AG04450 (cell line): ENCODE results near the gene MCL1. TPM values are rescaled to one million over a fixed set of nuclear protein-coding genes. Genes with fewer than 3 reads are reported as not detected.

Experiments
- CTCF ChIA-PET: fragments of 300-600, 350-600 bp; formaldehyde crosslinking; extraction: SDS; loops from one replicate; lab custom pipeline; 2022; ENCODE audit warnings: antibody characterized with exemption, inconsistent platforms; lab: Charles Lee
- POLR2A ChIA-PET: fragments of 350-600 bp; formaldehyde crosslinking; extraction: SDS; loops from one replicate; lab custom pipeline; 2021; ENCODE audit warnings: antibody characterized with exemption, inconsistent platforms; lab: Yijun Ruan, JAX
- DNase-seq: peaks from one replicate; pipeline ENCODE4 v3.0.0-alpha.2; 2011; ENCODE audit warnings: low read depth, low spot score
- H3K27ac ChIP-seq: one replicate; pipeline ENCODE4 v1.5.1; 2012; ENCODE audit warnings: low read depth, low read length, control low read depth
- H3K27me3 ChIP-seq: one replicate; pipeline ENCODE4 v1.6.0; 2012; ENCODE audit warnings: low read length; ENCODE audit not compliant: control insufficient read depth, insufficient read depth
- H3K4me3 ChIP-seq: 2 replicates; pipeline ENCODE4 v1.5.1; 2011; ENCODE audit warnings: mild to moderate bottlenecking, low read depth, low read length, control low read depth
- H3K9me3 ChIP-seq: 2 replicates; pipeline ENCODE4 v1.5.1; 2012; ENCODE audit warnings: low read length; ENCODE audit not compliant: control insufficient read depth, insufficient read depth
- polyA plus RNA-seq: library from polyadenylated mRNA; depleted of rRNA; stranded (reverse); fragments of >200 nt; gene quantifications from 2 replicates; pipeline ENCODE4 v1.2.3, GENCODE V29; 2011
- TF ChIP-seq, protein P1 (sequence below): IDR thresholded peaks from 2 replicates; pipeline ENCODE4 v1.5.1; 2011; ENCODE audit warnings: low read depth, low read length, control low read depth, inconsistent platforms

Gene MCL1
- polyA plus RNA-seq, 1 experiment = 138 TPM

DNA sequence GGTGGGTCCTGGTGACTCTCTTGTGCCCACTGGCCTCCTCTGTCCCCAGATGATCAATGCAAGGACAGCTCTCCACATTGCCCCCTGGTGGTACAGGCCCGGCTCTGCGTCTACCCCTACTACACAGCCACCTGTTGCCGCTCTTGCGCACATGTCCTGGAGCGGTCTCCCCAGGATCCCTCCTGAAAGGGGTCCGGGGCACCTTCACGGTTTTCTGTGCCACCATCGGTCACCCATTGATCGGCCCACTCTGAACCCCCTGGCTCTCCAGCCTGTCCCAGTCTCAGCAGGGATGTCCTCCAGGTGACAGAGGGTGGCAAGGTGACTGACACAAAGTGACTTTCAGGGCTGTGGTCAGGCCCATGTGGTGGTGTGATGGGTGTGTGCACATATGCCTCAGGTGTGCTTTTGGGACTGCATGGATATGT, 19.4 kb downstream of the MCL1 start:
- Histone ChIP-seq H3K4me3 (no peak overlapping the region), H3K27ac (no peak overlapping the region), H3K27me3 (no peaks in the 10 kb centered on the region), H3K9me3 (no peaks in the 10 kb centered on the region; the same call in 1 of the 2 replicates)
- DNase-seq = no peak
- CTCF ChIA-PET = interaction anchor here (0.5 to 4.3 kb wide), 45 partner anchors 8 to 439 kb away, joined by 3 to 104 read pairs (median 5); partner anchors contain the start of genes ADAMTSL4, CTSK, ENSA and FALEC
- POLR2A ChIA-PET = interaction anchor here (1.1 to 7.0 kb wide), 3 partner anchors 8 to 59 kb away, joined by 4 to 130 read pairs (median 15); partner anchors contain the start of gene MCL1
- TF ChIP-seq, protein P1, sequence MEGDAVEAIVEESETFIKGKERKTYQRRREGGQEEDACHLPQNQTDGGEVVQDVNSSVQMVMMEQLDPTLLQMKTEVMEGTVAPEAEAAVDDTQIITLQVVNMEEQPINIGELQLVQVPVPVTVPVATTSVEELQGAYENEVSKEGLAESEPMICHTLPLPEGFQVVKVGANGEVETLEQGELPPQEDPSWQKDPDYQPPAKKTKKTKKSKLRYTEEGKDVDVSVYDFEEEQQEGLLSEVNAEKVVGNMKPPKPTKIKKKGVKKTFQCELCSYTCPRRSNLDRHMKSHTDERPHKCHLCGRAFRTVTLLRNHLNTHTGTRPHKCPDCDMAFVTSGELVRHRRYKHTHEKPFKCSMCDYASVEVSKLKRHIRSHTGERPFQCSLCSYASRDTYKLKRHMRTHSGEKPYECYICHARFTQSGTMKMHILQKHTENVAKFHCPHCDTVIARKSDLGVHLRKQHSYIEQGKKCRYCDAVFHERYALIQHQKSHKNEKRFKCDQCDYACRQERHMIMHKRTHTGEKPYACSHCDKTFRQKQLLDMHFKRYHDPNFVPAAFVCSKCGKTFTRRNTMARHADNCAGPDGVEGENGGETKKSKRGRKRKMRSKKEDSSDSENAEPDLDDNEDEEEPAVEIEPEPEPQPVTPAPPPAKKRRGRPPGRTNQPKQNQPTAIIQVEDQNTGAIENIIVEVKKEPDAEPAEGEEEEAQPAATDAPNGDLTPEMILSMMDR = peak; percentile 91

- CTCF ChIA-PET = interaction anchor here (0.5 to 4.3 kb wide), 21 partner anchors 9 to 361 kb away, joined by 3 to 104 read pairs (median 12); partner anchors contain the start of genes ADAMTSL4, CTSK, ENSA and FALEC
- POLR2A ChIA-PET = interaction anchor here (1.1 to 7.0 kb wide), 2 partner anchors 9 to 18 kb away, joined by 4 to 130 read pairs; partner anchors contain the start of gene MCL1
- TF ChIP-seq, protein P1 = no peak
- Histone ChIP-seq H3K4me3 (no peak overlapping the region), H3K27me3 (no peaks in the 10 kb centered on the region), H3K27ac (no peak overlapping the region), H3K9me3 (no peaks in the 10 kb centered on the region; the same call in 1 of the 2 replicates)
- DNase-seq = no peak
These were observed 19.8 kb downstream of the MCL1 start for GRCh38 chr1:150559656-150560010.

DNA sequence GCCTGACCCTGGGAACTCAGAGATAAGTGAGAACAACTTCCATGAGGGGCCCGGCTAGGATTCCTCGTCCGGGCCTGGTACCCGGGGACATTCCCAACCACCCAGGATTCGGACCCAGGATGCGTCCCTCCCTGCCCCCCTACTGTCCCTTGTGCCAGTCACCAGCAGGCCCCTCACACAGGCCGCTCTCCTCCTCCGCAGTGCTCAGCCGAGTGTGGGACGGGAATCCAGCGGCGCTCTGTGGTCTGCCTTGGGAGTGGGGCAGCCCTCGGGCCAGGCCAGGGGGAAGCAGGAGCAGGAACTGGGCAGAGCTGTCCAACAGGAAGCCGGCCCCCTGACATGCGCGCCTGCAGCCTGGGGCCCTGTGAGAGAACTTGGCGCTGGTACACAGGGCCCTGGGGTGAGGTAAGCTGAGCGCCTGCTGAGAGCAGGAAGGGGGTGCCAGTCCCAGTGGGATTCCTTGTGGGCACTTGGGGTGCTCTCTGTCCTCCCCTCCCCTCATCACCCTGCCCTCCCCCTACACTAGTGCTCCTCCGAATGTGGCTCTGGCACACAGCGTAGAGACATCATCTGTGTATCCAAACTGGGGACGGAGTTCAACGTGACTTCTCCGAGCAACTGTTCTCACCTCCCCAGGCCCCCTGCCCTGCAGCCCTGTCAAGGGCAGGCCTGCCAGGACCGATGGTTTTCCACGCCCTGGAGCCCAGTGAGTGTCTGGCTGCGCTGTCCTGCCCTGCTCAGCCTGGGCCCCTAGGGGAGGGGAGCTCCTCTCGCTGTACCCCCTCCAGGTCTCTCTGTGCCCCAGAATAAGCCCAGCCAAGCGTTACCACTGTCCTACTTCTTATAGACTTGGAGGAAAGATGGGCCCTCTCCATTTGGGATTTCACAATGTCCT, 20.4 kb downstream of the MCL1 start:
- POLR2A ChIA-PET = interaction anchor here (0.7 to 7.0 kb wide), 3 partner anchors 9 to 19 kb away, joined by 4 to 130 read pairs (median 12); partner anchors contain the start of gene MCL1
- Histone ChIP-seq H3K9me3 (no peaks in the 10 kb centered on the region; the same call in 1 of the 2 replicates), H3K27me3 (no peaks in the 10 kb centered on the region), H3K4me3 (no peak overlapping the region), H3K27ac (no peak overlapping the region)
- TF ChIP-seq, protein P1 = no peak
- CTCF ChIA-PET = interaction anchor here (0.5 to 4.3 kb wide), 21 partner anchors 9 to 362 kb away, joined by 3 to 104 read pairs (median 12); partner anchors contain the start of genes ADAMTSL4, CTSK, ENSA and FALEC
- no peak for DNase-seq

GRCh38 chr1:150558303-150558704, 21.1 kb downstream of the MCL1 start:
- POLR2A ChIA-PET = interaction anchor here (0.7 to 7.0 kb wide), 2 partner anchors 14 to 20 kb away, joined by 12 to 130 read pairs; partner anchors contain the start of gene MCL1
- CTCF ChIA-PET = interaction anchor here (0.9 to 1.5 kb wide), 2 partner anchors 14 to 43 kb away, joined by 3 read pairs; partner anchors contain the start of gene FALEC

More at GRCh38 chr1:150558303-150558704, 21.1 kb downstream of the MCL1 start:
- H3K9me3 ChIP-seq = no peaks in the 10 kb centered on the region; the same call in 1 of the 2 replicates
- H3K27me3 ChIP-seq = no peaks in the 10 kb centered on the region
- H3K4me3 ChIP-seq = no peak overlapping the region
- H3K27ac ChIP-seq = no peak overlapping the region
- TF ChIP-seq, protein P1 = no peak
- no peak for DNase-seq
